Stimulated activated CD4-positive, alpha-beta T cell treated with anti-CD3 and anti-CD28 coated beads, Interleukin-12 subunit alpha, Interleukin-12 subunit beta, amount 100 ng/mL, for 24 hours (primary cell): ENCODE results near the gene SLC12A7.
A peak's percentile ranks its signal among the peaks of the same experiment; 100 is the strongest.
"Not testable (repeated sequence)": the region's sequence is repeated elsewhere in the genome, so short reads cannot be mapped to it uniquely, and the experiment has no call there.

Experiments used
- DNase-seq, 2 experiments: peaks; one replicate each; pipeline ENCODE4 v3.0.0-alpha.2; 2020; ENCODE audit warnings: low read depth in 2 of 2

Gene SLC12A7

DNA sequence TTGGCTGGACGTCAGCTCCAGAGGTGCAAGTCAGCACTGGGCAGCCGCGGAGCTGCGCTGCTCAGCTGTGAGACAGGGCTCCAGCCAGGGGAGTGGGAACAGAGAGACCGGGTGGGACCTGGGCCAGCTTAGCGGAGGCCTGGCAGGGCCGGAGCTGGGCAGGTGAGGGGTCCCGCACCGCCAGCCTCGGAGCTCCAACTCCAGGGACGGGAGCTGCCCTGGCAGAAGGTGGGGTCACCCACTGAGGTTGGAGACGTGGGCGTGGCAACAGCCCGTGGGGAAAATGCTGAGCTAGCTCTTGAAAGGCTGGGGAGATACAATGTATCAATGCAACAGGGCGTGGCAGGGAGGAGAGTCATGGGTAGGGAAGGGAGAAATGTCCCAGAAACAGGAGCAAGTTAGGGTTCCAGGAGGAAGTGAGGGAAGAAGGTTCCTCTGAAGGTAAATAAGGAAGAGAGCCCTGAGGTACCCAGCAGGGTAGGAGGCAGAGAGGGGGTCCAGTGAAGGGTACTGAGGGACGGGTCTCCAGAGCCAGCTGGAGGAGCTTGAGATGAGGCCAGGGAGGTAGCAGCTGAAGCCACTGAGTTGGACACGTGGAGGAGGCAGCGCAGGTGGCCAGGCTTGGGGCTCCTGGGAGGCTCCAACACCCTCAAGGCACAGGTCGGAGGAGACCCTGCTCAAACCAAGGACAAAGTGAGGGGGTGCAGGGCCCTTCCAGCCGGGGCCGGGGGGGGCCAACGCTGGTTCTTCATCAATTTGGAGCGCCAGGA is 104.0 kb downstream of the SLC12A7 start:
- DNase-seq, result no peak

DNA sequence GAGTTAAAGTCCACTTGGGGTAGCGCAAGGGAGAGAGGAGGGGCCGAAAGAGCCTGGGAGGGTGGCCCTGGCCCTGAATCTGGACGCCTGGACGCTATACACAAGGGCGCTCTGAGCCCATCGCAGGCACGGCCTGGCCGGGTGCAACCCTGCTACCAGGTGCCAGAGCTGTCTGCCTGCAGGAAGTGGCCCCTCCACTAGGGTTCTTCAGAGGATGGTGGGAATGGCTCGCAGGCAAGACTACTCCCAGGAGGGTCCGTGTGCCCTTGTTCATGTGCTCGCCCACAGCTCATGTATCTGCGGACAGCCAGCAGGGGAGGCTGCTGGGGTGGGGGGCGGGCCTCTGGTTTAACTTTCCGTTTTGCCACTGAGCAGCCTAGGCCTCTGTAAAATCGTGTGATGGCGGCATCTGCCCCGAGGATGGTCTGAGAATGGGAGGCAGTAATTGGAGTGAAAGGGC is 104.6 kb downstream of the SLC12A7 start:
- no peak for DNase-seq

DNA sequence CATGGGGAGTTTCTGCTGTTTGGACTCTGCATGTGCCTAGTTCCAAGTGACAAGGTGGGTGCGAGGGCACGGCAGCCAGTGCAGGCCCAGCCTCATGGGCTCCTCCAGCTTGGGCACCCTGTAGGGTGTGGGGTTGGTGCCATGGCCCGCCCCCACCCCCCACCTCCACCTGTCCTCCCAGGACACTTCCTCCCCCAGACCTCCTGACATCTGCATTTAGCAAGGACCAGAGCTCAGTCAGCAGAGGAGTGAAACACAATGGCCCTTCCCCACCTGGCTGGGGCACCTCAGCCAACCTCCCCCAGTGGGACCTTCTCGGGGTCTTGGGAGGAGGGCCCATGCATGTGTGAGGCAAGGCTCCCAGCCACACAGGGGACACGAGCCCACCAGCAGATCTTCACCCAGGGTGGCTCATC is 105.2 kb downstream of the SLC12A7 start:
- no peak for DNase-seq

DNA sequence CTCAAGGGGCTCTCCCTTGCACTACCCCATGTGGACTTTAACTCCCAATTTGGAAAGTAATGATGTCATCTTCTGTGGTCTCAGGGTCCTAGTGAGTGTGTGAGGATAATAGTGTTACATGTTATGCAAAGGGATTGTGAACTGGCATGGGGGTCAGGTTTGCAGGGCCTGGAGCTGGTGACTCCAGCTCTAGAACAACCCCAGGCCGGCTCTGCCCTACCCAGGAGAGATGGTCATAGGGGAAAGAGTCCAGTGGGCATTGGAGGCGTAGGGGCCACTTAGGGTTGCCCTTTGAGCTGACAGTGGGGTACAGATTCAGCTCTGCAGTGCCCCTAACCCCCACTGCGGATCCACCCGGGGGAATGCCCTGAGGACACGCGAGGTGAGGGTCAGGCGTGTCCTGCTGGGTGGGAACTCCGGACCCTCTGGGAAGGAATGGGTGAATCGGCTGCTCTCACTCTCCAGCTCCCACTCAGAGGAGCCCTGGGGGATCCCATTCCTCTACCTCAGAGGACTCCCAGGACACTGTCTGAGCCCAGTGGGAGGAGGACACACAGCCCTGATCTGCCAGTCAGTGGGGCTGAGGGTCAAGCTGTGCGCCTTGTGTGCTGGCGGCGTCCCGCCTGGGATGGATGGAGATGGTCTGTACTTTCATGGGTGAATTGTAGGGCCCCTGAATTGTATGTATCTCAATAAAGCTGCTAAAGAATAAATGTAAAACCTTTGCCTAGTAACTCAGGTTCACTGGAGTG is 105.8 kb downstream of the SLC12A7 start:
- DNase-seq, result no peak

DNA sequence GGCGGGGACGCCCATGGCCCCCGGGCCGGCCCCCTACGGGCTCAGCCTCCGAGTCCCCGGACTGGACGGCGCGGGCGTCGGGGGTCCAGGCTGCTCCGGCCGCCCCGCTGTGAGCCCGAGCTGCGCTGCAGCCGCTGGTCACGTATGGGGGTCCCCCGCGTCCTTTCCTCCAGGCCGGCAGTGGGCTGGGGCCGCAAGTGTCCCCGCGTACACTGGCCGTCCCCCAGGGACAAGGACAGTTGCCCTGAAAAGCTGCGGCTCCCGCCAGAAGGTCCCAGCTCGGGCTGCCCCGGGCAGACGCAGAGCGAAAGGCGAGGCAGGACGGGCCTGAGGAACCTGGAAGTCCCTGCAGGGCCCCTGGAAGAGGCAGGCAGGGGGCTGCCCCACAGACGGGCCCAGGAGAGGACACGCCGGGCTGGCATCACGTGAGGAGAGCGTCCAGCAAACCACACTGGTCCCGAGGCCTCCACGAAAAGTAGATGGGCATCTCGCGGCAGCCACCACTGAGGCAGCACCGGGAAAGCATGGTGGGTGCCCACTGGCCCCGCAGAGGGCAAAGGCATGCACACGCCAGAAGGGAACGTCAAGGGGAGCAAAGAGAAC is 106.5 kb downstream of the SLC12A7 start:
- DNase-seq, result no peak

DNA sequence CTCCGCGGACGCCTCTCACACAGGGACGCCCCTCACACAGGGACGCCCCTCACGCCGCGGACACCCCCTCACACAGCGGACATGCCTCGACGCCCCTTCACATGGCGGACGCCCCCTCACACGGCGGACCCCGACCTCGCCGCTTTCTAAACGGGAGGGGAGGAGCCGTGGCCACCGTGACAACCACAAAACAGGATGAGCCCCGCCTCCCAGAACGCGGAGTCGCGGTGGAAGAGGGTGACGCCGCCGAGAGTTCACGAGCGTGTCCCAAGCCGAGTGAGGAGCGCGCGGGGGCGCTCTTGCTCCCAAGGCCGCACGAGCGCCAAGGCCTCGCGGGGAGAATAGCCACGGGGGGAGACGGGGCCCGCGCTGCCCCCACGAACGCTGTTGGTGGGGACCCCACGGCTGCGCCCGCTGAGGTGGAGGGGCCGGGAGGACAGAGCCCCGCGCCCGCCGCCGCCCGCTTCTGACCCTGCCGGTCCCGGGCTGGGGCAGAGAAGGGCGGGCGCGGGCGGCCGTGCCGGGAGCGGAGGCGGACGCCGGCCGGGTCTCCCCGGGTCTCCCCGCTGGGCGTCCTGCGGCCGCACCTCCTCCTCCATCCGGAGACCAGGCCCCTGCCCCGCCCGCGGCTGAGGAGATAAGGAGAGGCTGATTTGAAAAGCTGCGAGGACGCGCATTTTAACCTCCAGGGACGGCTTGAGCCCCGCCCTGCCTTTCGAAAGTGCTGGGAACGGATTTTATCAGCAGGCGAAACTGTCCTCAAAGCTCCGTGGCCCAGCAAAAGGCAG is 107.2 kb downstream of the SLC12A7 start:
- peak in 1 of 2 experiments; percentile 36 for DNase-seq

DNA sequence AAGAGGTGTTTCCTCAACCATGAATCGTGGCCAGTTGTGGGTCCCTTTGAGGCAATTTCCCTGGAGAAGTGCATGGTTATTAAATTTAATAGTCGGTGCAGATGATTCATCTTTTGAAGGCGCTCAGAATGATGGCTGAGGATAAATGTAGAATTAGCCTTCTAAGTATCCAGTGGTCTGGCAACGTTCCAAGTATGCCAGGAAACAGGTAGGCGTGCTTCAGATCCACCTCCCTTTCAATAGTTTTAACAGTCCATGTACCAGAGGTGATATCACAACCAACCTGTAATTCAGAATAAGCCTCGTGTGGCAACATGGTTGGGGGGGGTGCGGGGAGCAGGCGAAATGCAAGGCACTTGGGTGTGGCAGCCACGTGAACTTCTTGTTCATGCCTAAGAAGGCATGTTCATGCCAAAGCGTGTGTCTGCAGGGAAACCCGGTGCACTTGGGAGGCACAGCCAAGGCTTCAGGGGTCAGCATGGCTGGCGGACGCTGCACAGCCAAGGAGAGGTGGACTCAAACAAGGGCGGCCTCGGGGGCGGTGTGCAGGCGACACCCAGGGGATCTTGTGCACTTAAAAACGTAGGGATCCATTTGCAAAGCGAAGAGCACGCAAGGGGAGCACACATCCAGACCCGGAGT is 108.4 kb downstream of the SLC12A7 start:
- DNase-seq, result no peak

DNA sequence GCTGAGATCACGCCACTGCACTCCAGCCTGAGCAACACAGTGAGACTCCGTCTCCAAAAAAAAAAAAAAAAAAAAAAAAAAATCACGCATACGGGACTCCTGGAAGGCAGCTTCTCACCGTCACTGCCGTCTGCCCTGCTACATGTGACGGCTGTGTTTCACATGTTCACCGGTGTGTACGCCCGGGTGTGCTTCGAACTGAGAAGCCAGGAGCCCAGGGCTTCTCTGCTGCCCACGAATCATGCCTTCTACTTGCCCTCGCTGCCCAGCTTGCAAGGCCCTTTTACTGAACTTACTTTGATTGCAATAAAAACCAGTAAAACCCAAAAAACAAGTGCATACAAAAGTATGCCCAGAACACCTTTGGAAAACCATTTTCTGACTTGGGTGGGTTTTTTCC is 109.0 kb downstream of the SLC12A7 start:
- DNase-seq, result no peak

DNA sequence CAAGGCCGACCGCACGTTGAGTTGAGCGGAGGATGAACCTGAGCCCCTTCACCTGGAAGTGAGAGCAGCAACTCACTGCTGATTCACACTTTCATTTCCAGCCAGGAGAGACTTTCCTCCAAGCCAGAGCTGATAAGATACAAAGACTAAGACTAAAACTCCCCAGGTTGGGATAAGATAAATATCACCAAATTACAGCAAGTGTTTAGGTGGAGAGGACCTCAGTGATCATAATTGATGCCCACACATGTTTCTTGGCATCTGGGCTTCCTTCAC is 109.7 kb downstream of the SLC12A7 start:
- no peak for DNase-seq

DNA sequence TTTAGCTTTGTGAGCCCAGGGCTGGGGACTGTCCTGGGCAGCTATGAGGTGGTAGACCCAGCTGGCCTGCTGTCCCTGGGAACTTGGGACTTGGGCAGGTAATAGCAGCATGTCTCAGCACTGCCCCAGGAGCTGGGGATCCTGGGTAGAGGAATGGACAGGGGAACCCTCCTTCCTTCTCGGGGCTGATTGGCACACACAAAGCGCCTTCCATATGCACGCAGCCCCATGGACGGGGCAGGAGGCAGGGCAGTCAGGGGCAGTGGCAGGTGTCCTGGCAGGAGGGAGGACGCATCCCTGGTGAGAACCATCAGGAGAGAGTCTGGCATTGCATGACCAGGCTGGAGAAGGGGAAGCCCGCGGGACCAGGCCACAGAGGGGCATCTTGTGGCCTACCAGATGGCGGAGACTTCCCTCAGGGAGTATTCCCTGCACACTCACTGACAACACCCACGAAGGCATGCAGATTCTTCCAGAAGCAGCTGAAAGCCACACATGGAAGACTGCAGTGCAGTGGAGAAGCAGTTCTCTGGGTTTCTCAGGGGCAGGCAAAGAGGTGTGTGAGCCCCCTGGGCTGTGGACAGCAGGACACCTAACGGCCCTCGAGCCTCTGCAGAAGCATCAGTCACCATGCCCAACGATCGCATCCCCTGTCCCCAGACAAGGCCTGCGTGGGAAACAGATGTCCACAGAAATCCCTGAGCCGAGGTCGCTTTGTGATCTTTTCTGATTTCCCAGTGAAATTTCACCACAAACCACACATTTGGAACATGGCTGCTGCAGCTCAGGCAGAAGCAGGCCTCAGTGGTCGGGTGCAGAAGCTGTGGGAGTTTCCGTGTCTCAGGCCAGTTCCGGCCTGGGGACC is 110.2 kb downstream of the SLC12A7 start:
- no peak for DNase-seq

DNA sequence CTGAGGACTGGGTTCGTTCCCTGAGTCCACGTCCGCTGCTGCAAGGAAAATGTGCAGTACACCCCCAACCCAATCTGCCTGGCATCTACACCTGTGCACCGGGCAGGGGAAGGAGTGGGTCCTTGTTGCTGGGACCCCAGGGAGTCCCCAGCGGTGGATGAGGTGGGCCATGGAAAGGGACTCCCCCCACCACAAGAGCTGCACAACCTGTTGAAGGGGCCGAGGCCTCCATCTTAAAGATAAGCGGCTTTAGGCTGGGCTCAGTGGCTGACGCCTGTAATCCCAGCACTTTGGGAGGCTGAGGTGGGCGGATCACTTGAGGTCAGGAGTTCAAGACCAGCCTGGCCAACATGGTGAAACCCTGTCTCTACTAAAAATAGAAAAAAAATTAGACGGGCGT is 111.0 kb downstream of the SLC12A7 start:
- DNase-seq, result not testable (repeated sequence)
